ENCODE data around the gene KLF16. TPM values are rescaled to one million over a fixed set of nuclear protein-coding genes. Genes with fewer than 3 reads are reported as not detected.

The KLF16 gene
- total and polyA plus RNA-seq, 9 of the 15 experiments (the other 6 are each of a cell fraction or from before 2014, with no cell fraction given) = 0.04 to 60.4 (median 6.8) TPM

GRCh38 chr19:1854542-1855039 is 8.8 kb downstream of the KLF16 start (continued):
- TF ChIP-seq CEBPB (tag; IDR thresholded peaks at IDR 0.05) (no peak), SNIP1 (IDR thresholded peaks at IDR 0.05; ENCODE audit: low read depth) (no peak), FOXA3 (CRISPR knock-in tag; conservative IDR thresholded peaks at IDR 0.05 in 1 of 2, IDR thresholded peaks at IDR 0.05 in 1 of 2) (no peak), CBX5 (IDR thresholded peaks at IDR 0.05; ENCODE audit: borderline replicate concordance, low read depth) (no peak), ILK (tag; IDR thresholded peaks at IDR 0.05; ENCODE audit: borderline replicate concordance, low read depth) (no peak), THRAP3 (IDR thresholded peaks at IDR 0.05; ENCODE audit: borderline replicate concordance) (no peak), SRF (CRISPR knock-in tag; IDR thresholded peaks at IDR 0.05) (no peak), ZNF324 (CRISPR knock-in tag; IDR thresholded peaks at IDR 0.05) (no peak), IRF1 (CRISPR knock-in tag; IDR thresholded peaks at IDR 0.05; ENCODE audit: borderline replicate concordance) (no peak), SAFB2 (IDR thresholded peaks at IDR 0.05; ENCODE audit: borderline replicate concordance, low read depth, low read length, severe bottlenecking) (no peak), HIVEP1 (CRISPR knock-in tag; IDR thresholded peaks at IDR 0.05) (no peak), HNRNPH1 (optimal IDR thresholded peaks at IDR 0.05; ENCODE audit: low read depth, low read length) (no peak), DIDO1 (tag; IDR thresholded peaks at IDR 0.05; ENCODE audit: low read depth) (no peak), HMGN3 (IDR thresholded peaks at IDR 0.05; ENCODE audit: borderline replicate concordance, extremely low read depth, insufficient read length, low read depth, low read length) (peak; percentile 42), ZZZ3 (IDR thresholded peaks at IDR 0.05) (no peak), ZNF644 (tag; IDR thresholded peaks at IDR 0.05; ENCODE audit: low read depth) (no peak), FOXP4 (CRISPR knock-in tag; IDR thresholded peaks at IDR 0.05; ENCODE audit: borderline replicate concordance) (no peak), STAG1 (CRISPR knock-in tag; IDR thresholded peaks at IDR 0.05; ENCODE audit: borderline replicate concordance) (no peak), MBD1 (CRISPR knock-in tag; IDR thresholded peaks at IDR 0.05) (no peak), KLF16 (IDR thresholded peaks at IDR 0.05) (no peak), MTF1 (CRISPR knock-in tag; IDR thresholded peaks at IDR 0.05; ENCODE audit: borderline replicate concordance) (no peak)
- TF ChIP-seq, protein P1, sequence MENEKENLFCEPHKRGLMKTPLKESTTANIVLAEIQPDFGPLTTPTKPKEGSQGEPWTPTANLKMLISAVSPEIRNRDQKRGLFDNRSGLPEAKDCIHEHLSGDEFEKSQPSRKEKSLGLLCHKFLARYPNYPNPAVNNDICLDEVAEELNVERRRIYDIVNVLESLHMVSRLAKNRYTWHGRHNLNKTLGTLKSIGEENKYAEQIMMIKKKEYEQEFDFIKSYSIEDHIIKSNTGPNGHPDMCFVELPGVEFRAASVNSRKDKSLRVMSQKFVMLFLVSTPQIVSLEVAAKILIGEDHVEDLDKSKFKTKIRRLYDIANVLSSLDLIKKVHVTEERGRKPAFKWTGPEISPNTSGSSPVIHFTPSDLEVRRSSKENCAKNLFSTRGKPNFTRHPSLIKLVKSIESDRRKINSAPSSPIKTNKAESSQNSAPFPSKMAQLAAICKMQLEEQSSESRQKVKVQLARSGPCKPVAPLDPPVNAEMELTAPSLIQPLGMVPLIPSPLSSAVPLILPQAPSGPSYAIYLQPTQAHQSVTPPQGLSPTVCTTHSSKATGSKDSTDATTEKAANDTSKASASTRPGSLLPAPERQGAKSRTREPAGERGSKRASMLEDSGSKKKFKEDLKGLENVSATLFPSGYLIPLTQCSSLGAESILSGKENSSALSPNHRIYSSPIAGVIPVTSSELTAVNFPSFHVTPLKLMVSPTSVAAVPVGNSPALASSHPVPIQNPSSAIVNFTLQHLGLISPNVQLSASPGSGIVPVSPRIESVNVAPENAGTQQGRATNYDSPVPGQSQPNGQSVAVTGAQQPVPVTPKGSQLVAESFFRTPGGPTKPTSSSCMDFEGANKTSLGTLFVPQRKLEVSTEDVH (IDR thresholded peaks at IDR 0.05; ENCODE audit: low read depth, partially characterized antibody) = no peak
